GM10266 (cell line): ENCODE data around the gene ADAM12.

Experiments
- DNase-seq: peaks from one replicate; pipeline ENCODE4 v3.0.0; 2012; ENCODE audit errors: extremely low spot score
- CTCF ChIP-seq: IDR thresholded peaks from 2 replicates; pipeline ENCODE4 v1.5.1; 2012; ENCODE audit warnings: mild to moderate bottlenecking, low read depth; ENCODE audit not compliant: control insufficient read depth, insufficient read depth; ENCODE audit errors: missing control alignments

ADAM12 gene

GRCh38 chr10:126126866-126127265 lies 261.4 kb downstream of the ADAM12 start:
- DNase-seq: no peak
- no peak for TF ChIP-seq CTCF

GRCh38 chr10:126126023-126126422 lies 262.3 kb downstream of the ADAM12 start:
- TF ChIP-seq CTCF: no peak
- DNase-seq: no peak

- TF ChIP-seq CTCF: no peak
- DNase-seq: no peak
Observed at GRCh38 chr10:126124668-126125349, 263.5 kb downstream of the ADAM12 start.

GRCh38 chr10:126124046-126124445 lies 264.2 kb downstream of the ADAM12 start:
- no peak for TF ChIP-seq CTCF
- DNase-seq: no peak

- no peak for TF ChIP-seq CTCF
- DNase-seq: no peak
Observed at GRCh38 chr10:126123466-126123865, 264.8 kb downstream of the ADAM12 start.

- TF ChIP-seq CTCF: no peak
- DNase-seq: no peak
Observed at GRCh38 chr10:126122881-126123280, 265.4 kb downstream of the ADAM12 start.

GRCh38 chr10:126119599-126119998 lies 268.7 kb downstream of the ADAM12 start:
- TF ChIP-seq CTCF: no peak
- no peak for DNase-seq
